Panc1 (cell line): ENCODE data around the gene MAP3K1. TPM values are rescaled to one million over a fixed set of nuclear protein-coding genes. Genes with fewer than 3 reads are reported as not detected.

Source experiments
- ATAC-seq: fragments of 200-7000 bp; cut with Tn5 transposase; 2 replicates; pipeline ENCODE4 v1.9.1; 2020; ENCODE audit warnings: mild to moderate bottlenecking, moderate library complexity
- BruUV-seq: library from RNA; stranded (reverse); fragments of 400-500 nt; replicated peaks from 2 replicates; lab custom pipeline; 2021; lab: Mats Ljungman, UMichigan
- CTCF ChIA-PET: fragments of 300-600 bp; sonication (Branson Sonifier 250); formaldehyde crosslinking; loops from one replicate; lab custom pipeline; 2022; ENCODE audit warnings: antibody characterized with exemption; lab: Charles Lee
- POLR2A ChIA-PET: fragments of 300-600 bp; sonication (Branson Sonifier 250); formaldehyde crosslinking; loops from one replicate; lab custom pipeline; 2022; ENCODE audit warnings: antibody characterized with exemption; lab: Charles Lee
- DNase-seq: peaks from one replicate; pipeline ENCODE4 v3.0.0-alpha.2; 2010; ENCODE audit warnings: low read depth, low spot score
- H3K27ac ChIP-seq: 2 replicates; pipeline ENCODE4 v1.5.1; 2011; ENCODE audit warnings: mild to moderate bottlenecking, low read length, inconsistent platforms
- H3K27me3 ChIP-seq: fragments of 200-500 bp; sonication (Bioruptor generic); 2 replicates; pipeline ENCODE4 v1.6.0; 2014; ENCODE audit warnings: low read length, inconsistent platforms; ENCODE audit not compliant: control insufficient read depth, insufficient read depth
- H3K36me3 ChIP-seq: fragments of 200-500 bp; sonication (Bioruptor generic); 2 replicates; pipeline ENCODE4 v1.5.1; 2014; ENCODE audit warnings: inconsistent platforms, mild to moderate bottlenecking, low read length, moderate library complexity; ENCODE audit not compliant: control insufficient read depth, insufficient read depth
- H3K4me1 ChIP-seq: 2 replicates; pipeline ENCODE4 v1.5.1; 2011; ENCODE audit warnings: inconsistent platforms, mild to moderate bottlenecking, low read length, moderate library complexity; ENCODE audit not compliant: control insufficient read depth, insufficient read depth
- H3K4me3 ChIP-seq, 2 experiments: 2 replicates each; pipeline ENCODE4 v1.5.1; 2011 to 2012; ENCODE audit warnings: low read depth in 2 of 2, low read length in 2 of 2, mild to moderate bottlenecking in 2 of 2, inconsistent platforms in 1 of 2, moderate library complexity in 1 of 2
- H3K9me3 ChIP-seq: fragments of 200-500 bp; sonication (Bioruptor generic); 2 replicates; pipeline ENCODE4 v1.5.1; 2014; ENCODE audit warnings: low read depth, mild to moderate bottlenecking, inconsistent platforms, low read length, moderate library complexity; ENCODE audit not compliant: control insufficient read depth, insufficient read depth
- POLR2AphosphoS5 ChIP-seq: IDR thresholded peaks from 2 replicates; pipeline ENCODE4 v1.6.1; 2012; ENCODE audit warnings: mild to moderate bottlenecking, low read depth, low read length, moderate library complexity
- SIN3A ChIP-seq: IDR thresholded peaks from 2 replicates; pipeline ENCODE4 v1.6.1; 2012; ENCODE audit warnings: low read depth, mild to moderate bottlenecking, low read length, moderate library complexity, borderline replicate concordance; ENCODE audit not compliant: insufficient read depth
- TCF7L2 ChIP-seq: IDR thresholded peaks from 2 replicates; pipeline ENCODE4 v1.6.1; 2011; ENCODE audit warnings: mild to moderate bottlenecking, low read depth, low read length, inconsistent platforms
- in situ Hi-C: cut with HindIII; loops from 2 replicates; pipeline ENCODE4 v1.10.0; 2016; ENCODE audit warnings: low sequenced_read_pairs, low pct_unique_long_range_greater_than_20kb
- intact Hi-C: fragments of 100-400 bp; cut with micrococcal nuclease; formaldehyde crosslinking; loops from one replicate; pipeline ENCODE4 v1.10.0; 2022; ENCODE audit not compliant: unreplicated experiment
- total RNA-seq: library from RNA; stranded (reverse); gene quantifications from one replicate; pipeline ENCODE4 v1.2.1, GENCODE V29; 2021; ENCODE audit not compliant: unreplicated experiment
- TF ChIP-seq, protein P1 (sequence below): fragments of 450-650 bp; IDR thresholded peaks from 2 replicates; pipeline ENCODE4 v1.5.1; 2017; ENCODE audit warnings: mild to moderate bottlenecking
- TF ChIP-seq, protein P2 (sequence below), 2 experiments: IDR thresholded peaks; 2 replicates each; pipeline ENCODE4 v1.6.1; 2011 to 2012; ENCODE audit warnings: low read depth in 2 of 2, control low read depth in 1 of 2, low read length in 1 of 2, mild to moderate bottlenecking in 1 of 2, moderate library complexity in 1 of 2; ENCODE audit not compliant: insufficient read depth in 1 of 2

The MAP3K1 gene
- total RNA-seq, 1 experiment from 2014 or later: 6.2 TPM

DNA sequence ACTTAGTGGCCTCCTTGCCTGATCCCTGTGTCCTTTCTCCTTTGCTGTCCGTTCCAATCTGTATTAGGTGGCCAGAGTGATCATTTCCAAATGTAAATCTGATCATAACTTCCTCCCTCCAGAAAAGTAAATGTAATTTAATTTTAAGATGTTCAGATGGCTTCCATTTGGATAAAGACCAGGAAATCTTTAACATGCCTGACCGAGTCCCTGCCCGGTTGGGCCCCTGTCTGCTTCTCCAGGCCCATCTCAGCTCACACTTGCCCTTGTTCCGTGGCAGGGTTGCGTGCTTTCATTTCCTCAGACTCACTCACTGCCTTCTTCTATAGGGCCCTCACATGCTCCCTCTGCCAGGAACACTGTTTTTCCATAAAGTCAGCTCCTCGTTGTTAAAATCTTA, 7.6 kb downstream of the MAP3K1 start:
- H3K4me3 ChIP-seq: no peak overlapping the region
- BruUV-seq: no TSS peak
- ChIA-PET POLR2A (no interaction called here), CTCF (no interaction called here)
- no peaks in the 10 kb centered on the region for H3K27me3 ChIP-seq
- no peaks in the 10 kb centered on the region for H3K9me3 ChIP-seq
- in situ Hi-C loops (no loop called here), intact Hi-C loops (no loop called here)
- DNase-seq: no peak
- H3K27ac ChIP-seq: no peak overlapping the region
- ATAC-seq: no peak
- peaks cover 7% of the 10 kb centered on the region; the same call in 1 of the 2 replicates for H3K4me1 ChIP-seq
- TF ChIP-seq POLR2AphosphoS5 (no peak), SIN3A (no peak), TCF7L2 (no peak)
- TF ChIP-seq, protein P1, sequence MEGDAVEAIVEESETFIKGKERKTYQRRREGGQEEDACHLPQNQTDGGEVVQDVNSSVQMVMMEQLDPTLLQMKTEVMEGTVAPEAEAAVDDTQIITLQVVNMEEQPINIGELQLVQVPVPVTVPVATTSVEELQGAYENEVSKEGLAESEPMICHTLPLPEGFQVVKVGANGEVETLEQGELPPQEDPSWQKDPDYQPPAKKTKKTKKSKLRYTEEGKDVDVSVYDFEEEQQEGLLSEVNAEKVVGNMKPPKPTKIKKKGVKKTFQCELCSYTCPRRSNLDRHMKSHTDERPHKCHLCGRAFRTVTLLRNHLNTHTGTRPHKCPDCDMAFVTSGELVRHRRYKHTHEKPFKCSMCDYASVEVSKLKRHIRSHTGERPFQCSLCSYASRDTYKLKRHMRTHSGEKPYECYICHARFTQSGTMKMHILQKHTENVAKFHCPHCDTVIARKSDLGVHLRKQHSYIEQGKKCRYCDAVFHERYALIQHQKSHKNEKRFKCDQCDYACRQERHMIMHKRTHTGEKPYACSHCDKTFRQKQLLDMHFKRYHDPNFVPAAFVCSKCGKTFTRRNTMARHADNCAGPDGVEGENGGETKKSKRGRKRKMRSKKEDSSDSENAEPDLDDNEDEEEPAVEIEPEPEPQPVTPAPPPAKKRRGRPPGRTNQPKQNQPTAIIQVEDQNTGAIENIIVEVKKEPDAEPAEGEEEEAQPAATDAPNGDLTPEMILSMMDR: no peak
- TF ChIP-seq, protein P2, sequence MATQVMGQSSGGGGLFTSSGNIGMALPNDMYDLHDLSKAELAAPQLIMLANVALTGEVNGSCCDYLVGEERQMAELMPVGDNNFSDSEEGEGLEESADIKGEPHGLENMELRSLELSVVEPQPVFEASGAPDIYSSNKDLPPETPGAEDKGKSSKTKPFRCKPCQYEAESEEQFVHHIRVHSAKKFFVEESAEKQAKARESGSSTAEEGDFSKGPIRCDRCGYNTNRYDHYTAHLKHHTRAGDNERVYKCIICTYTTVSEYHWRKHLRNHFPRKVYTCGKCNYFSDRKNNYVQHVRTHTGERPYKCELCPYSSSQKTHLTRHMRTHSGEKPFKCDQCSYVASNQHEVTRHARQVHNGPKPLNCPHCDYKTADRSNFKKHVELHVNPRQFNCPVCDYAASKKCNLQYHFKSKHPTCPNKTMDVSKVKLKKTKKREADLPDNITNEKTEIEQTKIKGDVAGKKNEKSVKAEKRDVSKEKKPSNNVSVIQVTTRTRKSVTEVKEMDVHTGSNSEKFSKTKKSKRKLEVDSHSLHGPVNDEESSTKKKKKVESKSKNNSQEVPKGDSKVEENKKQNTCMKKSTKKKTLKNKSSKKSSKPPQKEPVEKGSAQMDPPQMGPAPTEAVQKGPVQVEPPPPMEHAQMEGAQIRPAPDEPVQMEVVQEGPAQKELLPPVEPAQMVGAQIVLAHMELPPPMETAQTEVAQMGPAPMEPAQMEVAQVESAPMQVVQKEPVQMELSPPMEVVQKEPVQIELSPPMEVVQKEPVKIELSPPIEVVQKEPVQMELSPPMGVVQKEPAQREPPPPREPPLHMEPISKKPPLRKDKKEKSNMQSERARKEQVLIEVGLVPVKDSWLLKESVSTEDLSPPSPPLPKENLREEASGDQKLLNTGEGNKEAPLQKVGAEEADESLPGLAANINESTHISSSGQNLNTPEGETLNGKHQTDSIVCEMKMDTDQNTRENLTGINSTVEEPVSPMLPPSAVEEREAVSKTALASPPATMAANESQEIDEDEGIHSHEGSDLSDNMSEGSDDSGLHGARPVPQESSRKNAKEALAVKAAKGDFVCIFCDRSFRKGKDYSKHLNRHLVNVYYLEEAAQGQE (IDR thresholded peaks at IDR 0.05; ENCODE audit: insufficient read depth in 1 of 2, low read depth in 2 of 2, low read length in 1 of 2): no peak
- H3K36me3 ChIP-seq: no peaks in the 10 kb centered on the region

DNA sequence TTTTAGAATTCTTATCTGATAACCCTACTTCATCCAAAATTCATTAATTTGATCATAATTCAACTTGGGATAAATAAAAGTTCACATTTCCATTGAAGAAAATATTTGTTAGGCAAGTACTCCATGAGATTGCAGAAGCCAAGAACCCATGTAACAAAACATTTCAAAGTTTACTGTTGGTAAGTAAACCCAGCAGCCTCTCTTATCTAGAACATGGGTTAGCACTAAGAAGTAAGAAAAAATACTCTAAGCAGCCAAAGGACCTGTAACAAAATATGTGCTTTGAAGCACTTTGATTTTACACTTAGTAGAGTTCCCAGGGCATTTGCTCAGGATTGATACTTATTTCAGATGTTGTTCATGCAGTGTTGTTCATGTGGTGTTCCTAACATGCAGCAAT, 8.7 kb downstream of the MAP3K1 start:
- no peak overlapping the region for H3K27ac ChIP-seq

More for the DNA sequence above, 8.7 kb downstream of the MAP3K1 start:
- no peaks in the 10 kb centered on the region for H3K36me3 ChIP-seq
- no peaks in the 10 kb centered on the region for H3K27me3 ChIP-seq
- no TSS peak for BruUV-seq
- ChIA-PET POLR2A (no interaction called here), CTCF (no interaction called here)
- intact Hi-C loops: no loop called here
- in situ Hi-C loops: no loop called here
- ATAC-seq (no peak), DNase-seq (no peak)
- H3K9me3 ChIP-seq: no peaks in the 10 kb centered on the region
- TF ChIP-seq, protein P1: no peak
- peaks cover 7% of the 10 kb centered on the region; the same call in 1 of the 2 replicates for H3K4me1 ChIP-seq
- no peak overlapping the region for H3K4me3 ChIP-seq
